Mesendoderm (in vitro differentiated cells): ENCODE data around the gene LCOR.

ENCODE experiments used
- DNase-seq: peaks from one replicate; pipeline ENCODE4 v3.0.0; 2013
- H2AK5ac ChIP-seq: 2 replicates; pipeline ENCODE4 v1.6.1; 2013; ENCODE audit warnings: low read length, inconsistent platforms
- H2BK120ac ChIP-seq: 2 replicates; pipeline ENCODE4 v1.6.1; 2013; ENCODE audit warnings: low read depth, mild to moderate bottlenecking, low read length, moderate library complexity, mixed read lengths
- H2BK15ac ChIP-seq: replicated peaks from 2 replicates; pipeline ENCODE4 v1.6.1; 2013; ENCODE audit warnings: low read depth, mild to moderate bottlenecking, moderate library complexity
- H2BK5ac ChIP-seq: 2 replicates; pipeline ENCODE4 v1.6.1; 2013; ENCODE audit warnings: low read length, inconsistent platforms
- H3K18ac ChIP-seq: 2 replicates; pipeline ENCODE4 v1.6.1; 2013; ENCODE audit warnings: mild to moderate bottlenecking, low read length, mixed read lengths
- H3K23ac ChIP-seq: one replicate; pipeline ENCODE4 v1.6.1; 2013; ENCODE audit warnings: low read length
- H3K27ac ChIP-seq: 2 replicates; pipeline ENCODE4 v1.5.1; 2013; ENCODE audit warnings: low read depth, mild to moderate bottlenecking, inconsistent platforms, low read length, moderate library complexity
- H3K27me3 ChIP-seq: 2 replicates; pipeline ENCODE4 v1.6.1; 2013; ENCODE audit warnings: low read length, control low read depth, mild to moderate bottlenecking, inconsistent platforms; ENCODE audit not compliant: insufficient read depth, poor library complexity
- H3K36me3 ChIP-seq: 2 replicates; pipeline ENCODE4 v1.6.1; 2013; ENCODE audit warnings: low read length, inconsistent platforms; ENCODE audit not compliant: control insufficient read depth, insufficient read depth
- H3K4ac ChIP-seq: one replicate; pipeline ENCODE4 v1.6.1; 2013; ENCODE audit warnings: low read depth, mild to moderate bottlenecking, low read length, moderate library complexity
- H3K4me1 ChIP-seq: 2 replicates; pipeline ENCODE4 v1.6.1; 2013; ENCODE audit warnings: low read depth, low read length, inconsistent platforms; ENCODE audit not compliant: control insufficient read depth
- H3K4me2 ChIP-seq: 2 replicates; pipeline ENCODE4 v1.6.1; 2013; ENCODE audit warnings: low read length
- H3K4me3 ChIP-seq: 2 replicates; pipeline ENCODE4 v1.5.1; 2013; ENCODE audit warnings: mild to moderate bottlenecking, low read length
- H3K56ac ChIP-seq: one replicate; pipeline ENCODE4 v1.6.1; 2013; ENCODE audit warnings: low read length
- H3K79me1 ChIP-seq: 2 replicates; pipeline ENCODE4 v1.6.1; 2013; ENCODE audit warnings: low read length, inconsistent platforms
- H3K79me2 ChIP-seq: 2 replicates; pipeline ENCODE4 v1.6.1; 2013; ENCODE audit warnings: mild to moderate bottlenecking, low read length; ENCODE audit not compliant: control insufficient read depth, insufficient read depth
- H3K9ac ChIP-seq: 2 replicates; pipeline ENCODE4 v1.6.1; 2013; ENCODE audit warnings: low read length, inconsistent platforms
- H4K5ac ChIP-seq: one replicate; pipeline ENCODE4 v1.6.1; 2013; ENCODE audit warnings: low read length
- H4K8ac ChIP-seq: one replicate; pipeline ENCODE4 v1.6.1; 2013; ENCODE audit warnings: low read depth, mild to moderate bottlenecking, control low read depth, low read length, moderate library complexity
- WGBS: extraction: QIAGEN DNeasy Blood & Tissue Kit; methylation state at CpG from one replicate; pipeline ENCODE4 v1.1.7; 2013; ENCODE audit warnings: low lambda C conversion rate, missing lambda C conversion rate; ENCODE audit not compliant: insufficient coverage; ENCODE audit errors: extremely low coverage; 5-methylcytosine and 5-hydroxymethylcytosine counted together

Gene LCOR

GRCh38 chr10:97001183-97001991 is 169.3 kb downstream of the LCOR start:
- Histone ChIP-seq H2BK5ac (no peak overlapping the region), H4K5ac (no peak overlapping the region), H3K27ac (no peak overlapping the region), H3K9ac (no peak overlapping the region), H3K79me2 (no peaks in the 10 kb centered on the region), H4K8ac (no peak overlapping the region), H3K27me3 (no peaks in the 10 kb centered on the region), H2BK15ac (no peak overlapping the region), H3K4me3 (no peak overlapping the region), H3K79me1 (no peaks in the 10 kb centered on the region), H2BK120ac (no peak overlapping the region), H3K56ac (no peak overlapping the region), H3K4ac (no peak overlapping the region), H3K18ac (no peak overlapping the region), H3K36me3 (no peaks in the 10 kb centered on the region), H3K23ac (no peak overlapping the region), H2AK5ac (no peak overlapping the region), H3K4me2 (no peak overlapping the region), H3K4me1 (no peaks in the 10 kb centered on the region)
- no CpG with 5 or more reads among the region's 17 CpGs for WGBS
- no peak for DNase-seq

GRCh38 chr10:97002670-97003069 is 170.6 kb downstream of the LCOR start:
- Histone ChIP-seq H3K4ac (no peak overlapping the region), H2AK5ac (no peak overlapping the region), H3K4me2 (no peak overlapping the region), H3K56ac (no peak overlapping the region), H4K8ac (no peak overlapping the region), H3K27ac (no peak overlapping the region), H3K4me3 (no peak overlapping the region), H2BK5ac (no peak overlapping the region), H3K79me1 (no peaks in the 10 kb centered on the region), H3K36me3 (no peaks in the 10 kb centered on the region), H3K4me1 (no peaks in the 10 kb centered on the region), H3K18ac (no peak overlapping the region), H3K79me2 (no peaks in the 10 kb centered on the region), H2BK15ac (no peak overlapping the region), H4K5ac (no peak overlapping the region), H3K23ac (no peak overlapping the region), H3K9ac (no peak overlapping the region), H2BK120ac (no peak overlapping the region), H3K27me3 (no peaks in the 10 kb centered on the region)
- no CpG with 5 or more reads among the region's 16 CpGs for whole genome bisulfite sequencing
- DNase-seq = no peak

DNA sequence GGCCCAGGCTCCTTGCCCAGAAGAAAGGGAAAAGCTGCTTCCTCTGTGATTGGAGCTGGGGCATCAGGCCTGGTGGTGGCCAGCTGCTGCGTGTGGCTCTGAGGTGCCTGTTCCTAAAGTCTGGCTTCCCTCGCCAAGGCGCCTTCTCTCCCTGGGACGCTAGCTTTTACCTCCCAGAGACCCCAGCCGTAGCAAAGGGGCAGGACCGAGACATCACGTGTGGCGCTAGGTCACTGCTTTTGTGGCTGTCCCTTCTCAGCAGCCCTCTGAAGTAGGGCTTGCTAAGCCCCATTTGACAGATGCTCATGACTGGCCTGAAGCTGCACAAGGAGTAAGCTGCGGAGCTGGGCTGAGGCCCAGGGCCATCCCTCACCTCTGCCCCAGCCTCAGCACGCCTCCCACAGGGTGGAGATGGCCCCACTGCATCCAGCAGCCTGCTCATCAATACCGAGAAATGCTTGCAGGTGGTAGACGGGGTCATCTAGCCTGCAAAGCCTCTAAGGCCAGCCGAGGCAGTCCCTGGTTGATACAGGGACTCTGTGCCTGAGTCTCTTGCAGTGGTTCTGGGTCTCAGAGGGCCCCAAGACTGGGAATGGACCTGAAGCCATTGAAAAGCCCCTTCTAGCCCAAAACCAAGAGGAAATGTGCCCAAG is 171.2 kb downstream of the LCOR start:
- Histone ChIP-seq H3K27me3 (no peaks in the 10 kb centered on the region), H2BK5ac (no peak overlapping the region), H3K23ac (no peak overlapping the region), H2BK15ac (no peak overlapping the region), H2BK120ac (no peak overlapping the region), H3K4me2 (no peak overlapping the region), H3K79me1 (no peaks in the 10 kb centered on the region), H3K18ac (no peak overlapping the region), H4K5ac (no peak overlapping the region), H3K56ac (no peak overlapping the region), H3K4ac (no peak overlapping the region), H2AK5ac (no peak overlapping the region), H3K4me1 (no peaks in the 10 kb centered on the region), H3K4me3 (no peak overlapping the region), H3K36me3 (no peaks in the 10 kb centered on the region), H3K79me2 (no peaks in the 10 kb centered on the region), H4K8ac (no peak overlapping the region), H3K9ac (no peak overlapping the region), H3K27ac (no peak overlapping the region)
- DNase-seq = no peak
- no CpG with 5 or more reads among the region's 13 CpGs for WGBS

DNA sequence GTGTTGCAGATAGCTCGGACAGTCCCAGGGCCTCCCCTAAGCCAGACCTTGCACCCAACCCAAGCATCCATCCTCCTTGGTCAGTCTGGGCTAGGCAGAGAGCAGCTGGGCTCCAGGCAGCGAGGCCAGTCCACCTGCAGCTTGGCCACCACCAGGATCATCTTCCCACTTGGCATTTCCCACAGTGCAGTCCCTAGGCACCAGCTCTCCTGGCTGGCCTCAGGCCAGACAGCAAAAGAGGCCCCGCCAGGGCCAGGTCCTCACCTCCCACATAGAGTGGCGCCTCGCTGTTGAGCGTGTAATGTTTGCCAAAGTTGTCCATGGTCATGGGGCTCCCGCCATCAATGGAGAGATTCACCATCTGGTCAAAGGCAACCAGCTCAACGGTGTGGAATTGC is 171.7 kb downstream of the LCOR start:
- no peaks in the 10 kb centered on the region for H3K36me3 ChIP-seq
- no CpG with 5 or more reads among the region's 8 CpGs for whole genome bisulfite sequencing

GRCh38 chr10:97004591-97004990 is 172.5 kb downstream of the LCOR start:
- Histone ChIP-seq H3K56ac (no peak overlapping the region), H2AK5ac (no peak overlapping the region), H3K4me2 (no peak overlapping the region), H3K4ac (no peak overlapping the region), H3K79me1 (no peaks in the 10 kb centered on the region), H3K18ac (no peak overlapping the region), H2BK15ac (no peak overlapping the region), H3K4me1 (no peaks in the 10 kb centered on the region), H4K8ac (no peak overlapping the region), H2BK5ac (no peak overlapping the region), H3K36me3 (no peaks in the 10 kb centered on the region), H3K27me3 (no peaks in the 10 kb centered on the region), H3K4me3 (no peak overlapping the region), H3K27ac (no peak overlapping the region), H3K9ac (no peak overlapping the region), H3K79me2 (no peaks in the 10 kb centered on the region), H4K5ac (no peak overlapping the region), H2BK120ac (no peak overlapping the region), H3K23ac (no peak overlapping the region)
- DNase-seq = no peak
- no CpG with 5 or more reads among the region's 10 CpGs for WGBS

More for the DNA sequence above, 171.7 kb downstream of the LCOR start:
- no peak overlapping the region for H3K9ac ChIP-seq
- no peak overlapping the region for H2BK15ac ChIP-seq
- no peak overlapping the region for H2BK120ac ChIP-seq
- no peak overlapping the region for H3K27ac ChIP-seq
- no peaks in the 10 kb centered on the region for H3K27me3 ChIP-seq
- no peaks in the 10 kb centered on the region for H3K79me2 ChIP-seq
- H2AK5ac ChIP-seq = no peak overlapping the region
- no peak for DNase-seq
- no peak overlapping the region for H4K5ac ChIP-seq
- no peak overlapping the region for H3K4me2 ChIP-seq
- no peak overlapping the region for H4K8ac ChIP-seq
- H2BK5ac ChIP-seq = no peak overlapping the region
- no peaks in the 10 kb centered on the region for H3K79me1 ChIP-seq
- H3K18ac ChIP-seq = no peak overlapping the region
- H3K4ac ChIP-seq = no peak overlapping the region
- no peak overlapping the region for H3K4me3 ChIP-seq
- no peak overlapping the region for H3K23ac ChIP-seq
- H3K56ac ChIP-seq = no peak overlapping the region
- no peaks in the 10 kb centered on the region for H3K4me1 ChIP-seq
